Measurements from ENCODE around the gene CCDC183.
"Not testable (repeated sequence)": the region's sequence is repeated elsewhere in the genome, so short reads cannot be mapped to it uniquely, and the experiment has no call there.

Gene CCDC183

GRCh38 chr9:136762915-136763648, 33.1 kb upstream of the CCDC183 start:
- Histone ChIP-seq H3K36me3 (no peaks in the 10 kb centered on the region), H3K4me1 (ENCODE audit: control insufficient read depth in 1 of 2, insufficient read depth in 1 of 2, low read depth in 1 of 2, low read length in 1 of 2) (no peaks in the 10 kb centered on the region), H3K27ac (no peak overlapping the region), H3K9me3 (no peaks in the 10 kb centered on the region), H3K27me3 (peaks cover 50% of the 10 kb centered on the region), H3K4me3 (ENCODE audit: low read depth in 1 of 2, low read length in 1 of 2) (no peak overlapping the region)
- TF ChIP-seq CTCF (IDR thresholded peaks at IDR 0.05), result no peak

- H3K27me3 ChIP-seq, result peaks cover 51% of the 10 kb centered on the region
Measured at GRCh38 chr9:136763649-136764035, 32.5 kb upstream of the CCDC183 start.

GRCh38 chr9:136764301-136764891, 31.7 kb upstream of the CCDC183 start, which contains the start of gene LCN15:
LCN15 (minus strand) TSS chr9:136764518; CDS start chr9:136764488, 30 bp downstream.
- no peak for TF ChIP-seq CTCF (IDR thresholded peaks at IDR 0.05)
- peaks cover 51% of the 10 kb centered on the region for H3K27me3 ChIP-seq
- no peak within 1 kb of the TSS for H3K4me3 ChIP-seq (ENCODE audit: low read depth in 1 of 2, low read length in 1 of 2)
- no peaks in the 10 kb centered on the region for H3K4me1 ChIP-seq (ENCODE audit: control insufficient read depth in 1 of 2, insufficient read depth in 1 of 2, low read depth in 1 of 2, low read length in 1 of 2)
- H3K9me3 ChIP-seq, result no peaks in the 10 kb centered on the region
- no peak within 1 kb of the TSS for H3K27ac ChIP-seq
- H3K36me3 ChIP-seq, result no peaks in the 10 kb centered on the region

More at GRCh38 chr9:136763649-136764035, 32.5 kb upstream of the CCDC183 start:
- Histone ChIP-seq H3K27ac (no peak overlapping the region), H3K9me3 (no peaks in the 10 kb centered on the region), H3K4me3 (ENCODE audit: low read depth in 1 of 2, low read length in 1 of 2) (no peak overlapping the region), H3K4me1 (ENCODE audit: control insufficient read depth in 1 of 2, insufficient read depth in 1 of 2, low read depth in 1 of 2, low read length in 1 of 2) (no peaks in the 10 kb centered on the region), H3K36me3 (no peaks in the 10 kb centered on the region)
- no peak for TF ChIP-seq CTCF (IDR thresholded peaks at IDR 0.05)

- no peak for TF ChIP-seq CTCF (IDR thresholded peaks at IDR 0.05)
- Histone ChIP-seq H3K9me3 (no peaks in the 10 kb centered on the region), H3K4me1 (ENCODE audit: control insufficient read depth in 1 of 2, insufficient read depth in 1 of 2, low read depth in 1 of 2, low read length in 1 of 2) (no peaks in the 10 kb centered on the region)
Measured at GRCh38 chr9:136765041-136765440, 31.1 kb upstream of the CCDC183 start.

GRCh38 chr9:136765745-136766409, 30.3 kb upstream of the CCDC183 start:
- H3K36me3 ChIP-seq; H3K9me3 ChIP-seq; H3K4me1 ChIP-seq (ENCODE audit: control insufficient read depth in 1 of 2, insufficient read depth in 1 of 2, low read depth in 1 of 2, low read length in 1 of 2); H3K4me3 ChIP-seq (ENCODE audit: low read depth in 1 of 2, low read length in 1 of 2); H3K27ac ChIP-seq: not testable (repeated sequence)
- H3K27me3 ChIP-seq, result peaks cover 48% of the 10 kb centered on the region

More at GRCh38 chr9:136765041-136765440, 31.1 kb upstream of the CCDC183 start:
- Histone ChIP-seq H3K36me3 (no peaks in the 10 kb centered on the region), H3K27me3 (peaks cover 51% of the 10 kb centered on the region), H3K4me3 (ENCODE audit: low read depth in 1 of 2, low read length in 1 of 2) (no peak overlapping the region), H3K27ac (no peak overlapping the region)

- not testable (repeated sequence) for H3K9me3 ChIP-seq; H3K36me3 ChIP-seq; H3K4me1 ChIP-seq (ENCODE audit: control insufficient read depth in 1 of 2, insufficient read depth in 1 of 2, low read depth in 1 of 2, low read length in 1 of 2); H3K4me3 ChIP-seq (ENCODE audit: low read depth in 1 of 2, low read length in 1 of 2); H3K27ac ChIP-seq
- H3K27me3 ChIP-seq, result peaks cover 49% of the 10 kb centered on the region
Measured at GRCh38 chr9:136766410-136767120, 29.6 kb upstream of the CCDC183 start.
